ENCODE measurements around the gene IFNL1. TPM values are rescaled to one million over a fixed set of nuclear protein-coding genes. Genes with fewer than 3 reads are reported as not detected.

Gene IFNL1
- total and polyA plus RNA-seq, 9 of the 15 experiments (the other 6 are each of a cell fraction or from before 2014, with no cell fraction given), result not detected

- peak; percentile 58 for TF ChIP-seq ARID4B (CRISPR knock-in tag; IDR thresholded peaks at IDR 0.05)
- no peak for TF ChIP-seq ATF2 (CRISPR knock-in tag; IDR thresholded peaks at IDR 0.05)
- no peak for TF ChIP-seq NELFE (IDR thresholded peaks at IDR 0.05; ENCODE audit: insufficient read depth, insufficient read length)
- TF ChIP-seq CTCFL (IDR thresholded peaks at IDR 0.05; ENCODE audit: borderline replicate concordance, insufficient read depth, low read depth, low read length, poor library complexity, severe bottlenecking), result peak; percentile 98
- TF ChIP-seq BCOR (IDR thresholded peaks at IDR 0.05), result no peak; the same call in 1 of the 2 replicates
- TF ChIP-seq ELF1 (tag; IDR thresholded peaks at IDR 0.05), result peak; percentile 89
- peak in 1 of 2 experiments; percentile 87; a peak in 2 of 4 replicates for TF ChIP-seq KDM4B (IDR thresholded peaks at IDR 0.05; ENCODE audit: borderline replicate concordance in 2 of 2, low read depth in 1 of 2)
- no peak for TF ChIP-seq FOXM1 (IDR thresholded peaks at IDR 0.05; ENCODE audit: low read depth)
- TF ChIP-seq FOXM1 (CRISPR knock-in tag; IDR thresholded peaks at IDR 0.05; ENCODE audit: low read depth), result no peak
- no peak for TF ChIP-seq ZNF507 (tag; conservative IDR thresholded peaks at IDR 0.05)
- TF ChIP-seq RBFOX2 (IDR thresholded peaks at IDR 0.05; ENCODE audit: low read depth, low read length), result peak; percentile 88
- TF ChIP-seq TAF1 (IDR thresholded peaks at IDR 0.05; ENCODE audit: control insufficient read depth, extremely low read depth, insufficient read depth, low read length, severe bottlenecking), result peak; percentile 95
- TF ChIP-seq C11orf30 (IDR thresholded peaks at IDR 0.05; ENCODE audit: low read depth), result peak; percentile 80
- no peak for TF ChIP-seq ID3 (CRISPR knock-in tag; IDR thresholded peaks at IDR 0.05)
- peak; percentile 17; the same call in 1 of the 2 replicates for TF ChIP-seq ID3 (tag; IDR thresholded peaks at IDR 0.05)
- TF ChIP-seq SNIP1 (IDR thresholded peaks at IDR 0.05; ENCODE audit: low read depth), result peak; percentile 70; the same call in 1 of the 2 replicates
- peak; percentile 93 for TF ChIP-seq TFAP4 (CRISPR knock-in tag; IDR thresholded peaks at IDR 0.05; ENCODE audit: borderline replicate concordance)
Observed at GRCh38 chr19:39341719-39342604, 45.8 kb downstream of the IFNL1 start, which contains the start of gene SAMD4B (continued).
